ENCODE measurements around the gene WHRN.

Gene WHRN

DNA sequence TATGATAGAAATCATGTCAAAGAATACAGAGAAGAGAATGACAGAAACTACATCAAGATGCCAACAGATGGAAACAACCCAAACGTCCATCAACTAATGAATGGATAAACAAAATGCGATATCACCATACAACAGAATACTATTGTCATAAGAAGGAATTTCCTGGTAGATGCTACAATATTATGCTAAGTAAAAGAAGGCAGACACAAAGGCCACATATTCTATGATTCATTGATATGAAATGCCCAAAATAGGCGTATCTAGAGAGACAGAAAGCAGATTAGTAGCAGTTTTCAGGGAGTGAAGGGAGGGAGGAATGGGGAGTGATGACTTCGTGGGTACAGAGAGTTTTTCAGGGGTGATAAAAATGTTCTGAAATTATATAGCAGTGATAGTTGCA, 59.2 kb downstream of the WHRN start:
- DNase-seq, result no peak

DNA sequence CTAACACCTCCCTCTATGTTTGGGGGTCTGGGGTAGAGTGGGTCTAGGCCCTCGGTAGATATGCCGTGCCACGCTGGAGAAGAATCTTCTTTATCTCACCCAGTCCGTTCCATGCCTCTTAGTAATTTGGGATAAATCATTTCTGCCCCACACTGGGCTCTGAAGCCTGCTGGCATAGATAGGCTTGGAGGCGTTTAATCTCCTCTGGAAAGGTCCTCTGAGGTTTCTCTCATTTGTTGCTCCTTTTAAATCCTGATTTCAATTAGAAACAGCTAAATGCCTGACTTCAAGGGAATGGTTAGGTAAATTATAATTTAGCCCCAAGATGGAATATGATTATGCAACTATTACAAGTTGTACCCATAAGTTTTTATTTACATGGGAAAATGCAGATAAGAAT, 59.7 kb downstream of the WHRN start:
- DNase-seq, result no peak

DNA sequence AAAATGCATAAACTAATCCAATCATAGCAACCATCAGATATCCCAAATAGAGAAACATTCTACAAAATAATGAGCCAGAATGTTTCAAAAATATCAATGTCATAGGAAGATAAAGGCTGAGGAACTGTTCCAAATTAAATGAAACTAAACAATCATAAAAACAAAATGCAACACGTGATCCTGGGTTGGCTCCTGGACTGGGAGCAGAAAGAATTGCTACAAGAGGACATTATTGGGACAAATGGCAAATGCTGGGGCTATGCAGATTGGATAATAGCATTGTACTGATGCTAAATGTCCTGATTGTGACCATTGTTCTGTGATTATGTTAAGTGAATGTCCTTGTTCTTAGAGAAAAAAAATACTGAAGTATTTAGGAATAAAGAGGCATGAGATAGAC, 63.3 kb downstream of the WHRN start:
- DNase-seq, result no peak

DNA sequence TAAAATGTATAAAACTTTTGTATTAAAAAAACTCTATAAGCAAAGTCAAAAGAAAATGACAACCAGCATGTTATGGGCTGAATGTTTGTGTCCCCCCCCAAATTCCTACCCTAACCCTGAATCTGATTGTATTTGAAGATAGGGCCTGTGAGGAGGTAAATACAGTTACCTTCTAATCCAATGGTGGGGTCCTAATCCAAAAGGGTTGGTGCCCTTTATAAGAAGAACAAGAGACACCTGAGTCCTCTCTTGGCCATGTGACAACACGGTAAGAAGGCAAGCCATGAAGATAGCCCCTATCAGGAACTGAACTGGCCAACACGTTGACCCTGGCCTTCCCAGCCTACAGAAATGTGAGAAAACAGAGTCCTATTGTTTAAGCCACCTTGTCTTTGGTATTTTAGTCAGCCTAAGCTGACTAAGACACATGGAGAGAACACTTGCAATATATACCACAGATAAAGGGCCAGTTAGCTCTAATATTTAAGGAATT, 67.8 kb downstream of the WHRN start:
- DNase-seq, result no peak

DNA sequence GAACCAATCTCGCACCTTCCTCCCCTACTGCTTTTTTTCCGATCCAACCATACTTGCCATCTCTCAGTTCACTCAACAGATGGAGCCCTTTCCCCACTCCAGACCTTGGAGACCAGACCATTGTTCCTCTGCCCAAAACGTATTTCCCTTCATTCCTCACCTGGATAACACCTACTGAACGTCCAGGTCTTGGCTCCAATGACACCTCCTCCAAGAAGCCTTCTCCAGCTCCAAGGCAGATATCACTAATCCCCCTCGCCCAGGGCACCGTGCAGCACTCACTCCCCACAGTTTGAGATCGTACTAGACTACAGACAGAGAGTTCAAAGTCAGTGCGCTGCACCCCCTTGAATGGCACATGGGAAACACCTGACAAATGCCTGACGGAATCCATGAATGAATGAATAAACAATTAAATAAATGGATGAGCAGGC, 70.4 kb downstream of the WHRN start:
- peak; percentile 10 for DNase-seq

DNA sequence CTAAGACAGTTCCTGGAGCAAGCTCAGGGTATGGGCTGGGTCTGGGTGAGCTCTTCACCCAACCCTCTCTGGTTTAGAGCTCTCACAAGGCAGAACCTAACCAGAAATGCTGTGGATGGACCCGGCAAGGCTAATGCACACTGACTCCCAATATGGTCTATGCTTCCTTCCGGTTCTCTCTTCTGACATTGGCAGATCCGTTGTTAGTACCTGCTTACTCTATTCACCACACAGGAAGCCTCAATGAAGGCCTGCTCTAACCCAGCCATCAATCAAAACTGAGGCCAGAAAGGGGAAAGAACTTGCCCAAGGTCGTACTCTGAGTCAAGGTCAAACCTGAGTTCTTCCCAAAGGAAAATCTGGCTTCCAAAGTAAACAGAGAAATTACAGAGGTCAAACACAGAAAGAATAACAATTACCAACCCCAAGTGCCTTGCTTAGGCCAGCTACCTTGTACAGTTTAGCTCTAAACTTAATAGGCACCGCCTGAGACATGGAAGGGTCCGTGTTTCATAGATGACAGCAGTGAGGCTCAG, 71.5 kb downstream of the WHRN start:
- DNase-seq, result no peak

DNA sequence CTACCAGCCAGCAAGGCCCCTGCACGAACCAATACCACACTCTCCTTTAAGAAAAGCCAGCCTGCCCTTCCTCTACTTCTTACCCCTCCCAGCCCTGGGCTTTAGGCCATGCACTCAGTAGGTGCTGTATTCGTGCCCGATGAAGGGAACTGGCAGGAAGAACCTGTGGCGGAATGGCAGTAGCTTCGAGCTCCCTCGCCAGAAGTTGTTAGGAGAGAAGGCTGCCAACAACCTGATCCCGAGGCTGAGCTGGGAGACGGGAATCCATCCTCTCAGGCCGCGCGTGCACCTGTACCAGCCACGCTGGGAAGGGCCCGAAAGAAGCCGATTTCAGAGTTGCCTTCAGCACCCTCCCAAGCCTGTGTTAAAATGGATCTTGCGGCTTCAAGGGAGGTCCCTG, 72.2 kb downstream of the WHRN start:
- DNase-seq, result no peak

DNA sequence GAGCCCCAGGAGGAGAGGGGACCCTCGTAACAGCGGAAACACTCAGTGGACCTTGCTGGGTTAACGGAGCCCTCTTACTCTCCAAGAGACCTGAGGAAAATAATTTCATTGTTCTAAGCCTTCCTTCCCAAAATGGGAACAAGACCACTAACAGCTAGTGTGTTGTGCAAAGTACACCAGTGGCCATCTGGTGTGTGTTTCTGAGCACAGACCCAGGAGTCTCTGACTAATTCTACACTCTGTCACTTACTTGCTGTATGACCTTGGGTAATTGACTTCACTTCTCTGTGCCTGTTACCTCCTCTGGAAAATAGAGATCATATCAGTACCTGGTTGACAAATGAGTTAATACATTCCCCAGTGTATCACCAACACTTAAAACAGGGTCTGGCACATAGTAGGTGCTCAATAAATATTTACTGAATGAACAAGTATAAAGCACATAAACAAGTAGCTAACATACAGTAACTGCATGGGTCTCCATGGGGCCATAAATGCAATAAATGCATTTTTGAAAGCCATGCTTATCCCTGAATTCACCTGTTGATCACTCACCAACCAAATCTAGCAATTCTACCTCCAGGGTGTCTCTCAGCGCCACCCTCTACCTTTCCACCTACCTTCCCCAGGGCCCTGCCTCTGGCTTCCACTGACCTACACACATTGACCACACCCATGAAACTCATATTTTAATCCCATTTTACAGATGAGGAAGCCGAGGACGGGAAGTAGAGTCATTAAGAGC, 72.8 kb downstream of the WHRN start:
- DNase-seq, result no peak

DNA sequence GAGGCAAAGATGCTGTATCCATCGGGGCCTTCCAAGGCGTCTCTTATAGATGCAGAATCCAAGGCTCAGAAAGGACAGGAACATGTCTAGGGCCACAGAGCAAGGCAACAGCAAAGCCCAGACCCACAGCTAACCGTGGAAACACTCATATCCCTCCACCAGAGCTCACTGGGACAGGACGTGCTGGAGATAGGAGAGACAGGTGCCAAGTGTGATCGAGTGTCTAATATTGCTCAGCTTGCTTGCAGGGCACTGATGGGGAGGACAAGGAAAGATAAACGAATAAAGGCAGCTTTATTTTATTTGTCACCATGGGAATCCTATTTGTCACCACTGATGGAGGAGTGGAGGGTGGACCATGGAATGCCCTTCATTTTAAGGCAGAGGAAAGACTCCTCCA, 73.5 kb downstream of the WHRN start:
- no peak for DNase-seq

DNA sequence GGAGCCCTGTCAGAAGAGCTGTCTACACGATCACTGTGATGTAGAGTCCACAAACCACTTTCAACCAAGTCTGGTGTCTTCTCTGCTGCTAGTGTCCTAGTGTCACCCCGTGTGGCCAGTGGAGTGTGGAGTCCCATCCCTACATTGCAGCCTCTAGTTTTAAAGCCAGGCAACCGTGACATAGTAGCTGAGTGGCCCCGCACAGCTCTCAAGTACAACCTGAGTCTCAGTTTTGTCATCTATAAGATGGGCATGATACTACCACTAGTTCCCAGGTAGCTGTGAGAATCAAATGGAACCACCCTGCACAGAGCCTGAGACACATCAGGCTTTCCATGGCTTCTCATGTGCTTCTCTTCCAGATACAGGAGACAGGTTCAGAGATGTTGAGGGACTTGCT, 74.3 kb downstream of the WHRN start:
- DNase-seq, result no peak

DNA sequence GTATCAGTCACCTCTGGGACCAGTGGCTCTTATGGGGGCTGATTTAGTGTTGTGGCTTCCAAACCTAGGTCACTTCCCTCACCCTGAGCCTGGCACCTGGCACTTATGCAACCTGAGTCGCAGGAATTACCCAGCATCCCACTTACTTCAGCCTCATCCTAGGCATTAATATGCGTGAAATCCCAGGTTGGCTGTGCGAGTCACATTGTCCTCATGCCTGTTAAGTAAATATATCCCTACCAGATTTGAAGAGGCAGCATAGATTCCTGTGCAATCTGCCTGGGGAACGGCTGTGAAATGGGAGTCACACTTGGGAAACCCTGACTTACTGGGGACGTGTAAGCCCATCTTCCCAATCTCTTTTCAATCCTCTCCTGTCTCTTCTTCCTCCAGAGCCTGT, 74.8 kb downstream of the WHRN start:
- peak; percentile 85 for DNase-seq

DNA sequence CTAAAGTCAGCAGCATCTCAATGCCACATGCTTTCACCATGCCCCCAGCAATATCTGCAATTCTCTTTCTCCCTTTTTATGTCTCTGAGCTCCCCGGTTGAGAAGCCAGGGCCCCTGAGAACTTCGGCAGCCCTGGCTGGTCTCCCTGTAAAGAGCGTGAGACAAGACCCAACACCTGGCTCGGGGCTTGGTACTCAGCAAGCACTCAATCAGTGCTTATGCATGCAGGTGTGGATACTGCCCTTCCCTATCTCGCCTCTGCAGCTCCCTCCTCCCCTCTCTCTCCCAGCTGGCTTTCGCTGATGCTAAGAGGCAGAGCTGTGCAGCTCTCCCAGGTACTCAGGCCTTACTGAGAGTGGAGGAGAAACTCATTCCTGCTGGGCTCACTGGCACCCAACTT, 75.8 kb downstream of the WHRN start:
- peak; percentile 78 for DNase-seq

DNA sequence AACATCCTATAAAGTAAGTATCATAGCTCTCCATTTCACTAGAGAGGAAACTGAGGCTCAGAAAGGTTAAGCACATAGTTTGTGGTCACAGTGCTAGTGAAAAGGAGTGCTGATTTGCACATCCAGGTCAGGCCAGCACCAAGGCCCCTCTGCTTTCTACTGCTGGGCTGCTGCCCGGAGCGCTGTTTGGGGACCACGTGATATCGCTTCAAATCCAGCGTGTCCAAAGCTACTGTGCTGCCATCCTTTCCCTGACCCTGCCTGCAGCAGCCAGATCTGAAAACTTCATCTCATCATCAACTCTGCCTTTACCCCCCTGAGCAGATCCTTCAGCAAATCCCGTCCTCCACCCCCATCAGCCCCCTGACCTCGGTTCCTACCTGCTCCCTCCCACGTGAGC, 76.8 kb downstream of the WHRN start:
- no peak for DNase-seq

DNA sequence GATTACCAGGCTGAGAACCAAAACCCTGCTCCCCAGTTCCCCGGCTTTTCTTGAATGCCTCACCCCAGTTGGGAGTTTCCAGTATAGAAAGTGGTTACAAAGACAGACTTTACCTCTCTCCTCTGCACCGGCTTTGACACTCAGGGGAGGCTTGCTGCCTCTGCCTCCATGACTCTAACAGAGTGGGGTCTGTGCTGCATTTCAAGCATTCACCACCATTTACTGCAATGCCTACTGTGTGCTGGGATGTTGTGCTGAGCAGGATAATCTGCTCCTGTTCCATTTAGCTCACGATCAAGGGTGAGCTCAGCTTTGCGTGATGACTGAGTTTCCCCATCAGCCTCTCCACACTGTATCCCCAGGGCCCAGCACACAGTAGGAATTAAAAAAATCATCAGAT, 77.6 kb downstream of the WHRN start:
- DNase-seq, result no peak

DNA sequence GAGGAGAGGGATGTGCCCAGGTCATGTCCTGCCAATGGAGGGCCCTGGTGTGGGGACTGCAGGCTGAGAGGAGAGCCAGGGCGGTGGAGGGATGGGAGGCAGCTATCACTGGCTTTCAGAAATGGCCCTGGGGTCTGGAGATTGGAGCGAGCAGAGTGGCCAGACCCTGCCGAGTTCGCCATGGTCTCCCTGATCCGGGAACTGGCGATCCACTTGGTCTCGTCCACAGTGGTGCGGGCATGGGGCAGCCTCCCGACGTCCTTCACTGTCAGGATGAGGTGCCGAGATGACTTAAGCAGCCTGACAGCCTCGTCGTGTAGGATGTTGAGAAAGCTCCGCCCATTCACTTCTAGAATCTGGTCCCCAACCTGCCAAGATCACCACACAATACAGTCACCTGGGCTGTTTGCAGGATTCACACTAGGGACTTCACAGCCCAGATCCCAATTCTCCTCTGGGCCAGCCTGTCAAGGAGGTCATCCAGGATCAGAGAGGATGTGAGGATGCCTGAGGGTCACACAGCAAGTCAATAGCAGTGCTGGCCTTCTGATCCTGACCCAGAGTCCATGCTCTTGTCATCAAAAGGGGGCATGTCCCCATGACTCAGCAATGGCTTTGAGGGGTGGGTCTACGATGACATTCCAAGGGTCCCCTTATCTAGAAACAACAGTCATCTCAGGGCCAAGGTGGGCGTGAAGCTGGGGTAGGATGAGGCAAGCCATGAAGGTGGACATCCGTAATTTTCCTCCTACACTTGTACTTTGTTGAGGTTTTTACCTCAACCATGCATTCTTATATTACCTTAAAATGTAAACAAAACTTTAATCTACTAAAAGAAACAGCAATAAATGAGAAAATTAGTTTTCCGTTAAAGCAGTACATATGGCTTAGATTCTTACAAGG, 79.0 kb downstream of the WHRN start:
- DNase-seq, result no peak

DNA sequence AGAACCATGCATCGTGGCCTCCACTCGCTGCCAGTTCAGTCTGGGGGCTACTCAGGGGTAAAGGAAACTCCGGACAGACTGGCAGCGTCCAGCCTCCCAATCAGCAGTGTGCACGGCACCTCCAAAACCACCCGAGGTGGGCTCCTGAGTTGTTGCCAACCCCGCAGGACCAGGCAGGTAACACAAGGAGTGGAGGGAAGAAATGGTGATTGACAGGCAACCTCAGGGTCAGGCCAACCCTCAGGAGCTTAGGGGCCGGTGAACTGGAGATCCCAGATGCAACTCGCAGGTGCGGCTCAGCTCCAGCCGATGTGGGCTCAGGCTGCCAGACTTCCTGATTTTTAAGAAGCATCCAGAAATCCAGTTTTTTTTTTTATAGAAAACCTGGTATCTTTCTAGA, 80.1 kb downstream of the WHRN start:
- DNase-seq, result no peak

DNA sequence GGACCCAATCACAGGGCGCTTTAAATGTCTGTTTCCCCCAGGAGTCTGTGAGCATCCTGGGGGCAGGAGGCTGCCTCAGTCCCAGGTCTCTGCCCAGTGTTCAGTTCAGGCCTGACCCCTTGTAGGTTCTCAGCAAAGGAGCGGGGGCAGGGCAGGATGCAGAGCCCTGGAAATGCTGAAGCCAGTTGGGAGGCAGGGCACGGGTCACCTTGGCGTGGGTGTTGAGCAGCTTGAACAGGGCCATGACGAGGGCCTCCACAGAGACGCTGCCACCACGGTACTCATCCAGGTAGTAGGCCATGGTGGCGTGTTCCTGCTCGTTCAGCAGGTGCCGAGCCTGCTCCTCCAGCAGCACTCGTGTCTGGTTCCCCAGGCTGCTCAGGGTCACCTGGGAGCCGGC, 81.1 kb downstream of the WHRN start:
- DNase-seq, result peak; percentile 20

DNA sequence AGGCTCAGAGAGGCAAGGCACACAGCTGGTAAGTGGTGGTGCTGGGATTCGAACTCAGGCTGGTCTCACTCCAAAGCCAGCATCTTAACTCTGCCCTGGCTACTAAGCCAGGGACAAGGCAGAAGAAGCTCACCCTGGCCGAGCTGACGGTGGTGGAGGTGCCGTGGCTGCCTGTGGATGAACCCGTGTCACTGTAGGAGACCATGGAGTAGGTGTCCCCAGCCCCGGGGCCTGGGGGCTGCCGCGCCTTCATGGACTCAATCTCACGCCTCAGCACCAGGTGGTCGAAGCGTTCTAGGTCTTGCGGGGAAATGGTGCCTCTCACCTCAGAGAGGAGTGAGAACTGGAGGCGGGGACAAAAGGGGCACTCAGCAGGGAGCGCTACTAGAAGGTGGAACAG, 82.1 kb downstream of the WHRN start:
- DNase-seq, result no peak

DNA sequence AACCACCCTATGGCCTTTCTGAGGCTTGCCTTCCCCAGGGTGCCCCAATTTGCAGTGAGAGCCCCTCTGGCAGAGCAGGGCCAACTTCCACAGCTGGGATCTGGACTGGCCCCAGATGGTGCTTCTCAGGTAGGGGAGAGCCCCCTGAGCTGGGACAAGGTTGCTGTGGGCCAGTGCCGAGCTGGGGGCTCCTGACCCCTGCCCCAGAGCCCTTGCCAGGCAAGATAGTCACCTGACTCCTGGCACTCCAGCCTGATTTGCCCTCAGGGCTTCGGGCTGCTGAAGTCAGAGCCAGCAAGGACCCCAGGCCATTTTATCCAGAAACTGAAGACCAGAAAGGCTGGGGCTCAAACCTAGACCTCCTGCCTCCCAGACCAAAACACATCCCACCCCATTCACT, 84.1 kb downstream of the WHRN start:
- no peak for DNase-seq

DNA sequence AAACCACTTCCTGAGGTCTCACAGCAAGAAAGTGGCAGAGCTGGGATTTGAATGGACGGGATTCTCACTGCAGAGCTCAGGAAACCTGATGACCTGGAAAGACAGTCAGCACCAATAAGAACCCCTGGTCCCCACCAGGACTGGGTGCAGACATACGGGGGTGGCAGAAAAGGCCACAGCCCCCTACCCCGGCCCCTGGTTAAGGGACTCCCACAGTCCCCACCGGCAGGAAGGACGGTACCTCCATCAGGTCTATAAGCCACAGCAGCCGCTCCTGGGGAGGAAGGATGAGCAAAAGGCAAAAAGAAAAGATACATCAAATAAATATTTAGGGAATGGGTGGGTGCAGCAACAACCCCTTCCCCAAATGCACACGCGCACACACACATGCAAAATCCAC, 85.5 kb downstream of the WHRN start:
- DNase-seq, result no peak

DNA sequence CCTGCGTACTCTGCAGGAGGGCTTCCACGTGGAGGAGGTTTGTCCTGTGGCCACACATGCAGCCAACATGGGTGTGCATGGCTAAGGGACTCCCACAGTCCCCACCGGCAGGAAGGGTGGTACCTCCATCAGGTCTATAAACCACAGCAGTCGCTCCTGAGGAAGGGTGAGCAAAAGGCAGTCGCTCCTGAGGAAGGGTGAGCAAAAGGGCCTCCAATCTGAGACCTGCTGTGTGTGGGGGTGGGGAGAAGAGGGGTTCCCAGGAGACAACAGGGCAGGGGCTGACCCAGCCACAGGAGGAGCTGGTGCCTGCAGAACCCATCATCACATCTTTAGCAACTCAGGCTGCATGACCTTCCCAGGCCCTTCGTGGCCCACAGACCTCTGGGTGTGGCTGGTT, 87.2 kb downstream of the WHRN start:
- no peak for DNase-seq

DNA sequence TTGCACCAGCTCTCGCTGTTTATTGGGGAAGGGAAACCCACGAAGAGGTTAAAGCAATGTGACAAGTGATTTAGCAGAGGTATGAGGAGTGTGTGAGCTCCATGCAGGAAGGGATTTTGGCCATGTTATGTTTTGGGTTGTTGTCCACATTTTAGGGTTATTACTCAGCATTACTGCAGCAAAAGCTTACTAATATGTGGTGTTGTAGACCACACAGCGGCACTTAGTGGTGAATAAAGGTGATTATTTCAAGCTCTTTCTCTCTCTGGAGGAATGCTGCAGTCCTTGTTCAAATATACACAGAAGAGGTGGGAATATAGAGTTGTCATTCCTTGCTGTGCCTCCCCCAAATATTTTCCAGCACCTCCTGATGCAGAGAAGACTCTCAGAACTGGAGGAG, 87.8 kb downstream of the WHRN start:
- no peak for DNase-seq

DNA sequence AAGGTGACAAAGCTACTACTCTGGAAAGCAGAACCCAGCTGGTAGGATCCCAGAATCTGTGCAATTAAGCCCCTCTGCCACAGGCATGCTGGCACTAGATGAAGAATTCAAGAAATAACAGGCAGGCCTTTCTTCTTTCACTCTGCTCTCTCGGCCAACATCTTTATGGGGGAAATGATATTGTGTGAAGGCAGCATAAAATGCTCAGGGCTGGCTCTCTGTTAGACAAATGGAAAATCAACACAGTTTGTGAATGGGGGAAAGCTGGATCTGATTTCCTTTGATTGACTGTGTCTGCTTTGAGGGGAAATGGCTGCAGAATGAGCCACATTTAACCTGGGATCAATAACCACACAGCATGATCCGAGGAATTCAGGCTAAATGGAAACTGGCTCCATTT, 88.4 kb downstream of the WHRN start:
- DNase-seq, result no peak

DNA sequence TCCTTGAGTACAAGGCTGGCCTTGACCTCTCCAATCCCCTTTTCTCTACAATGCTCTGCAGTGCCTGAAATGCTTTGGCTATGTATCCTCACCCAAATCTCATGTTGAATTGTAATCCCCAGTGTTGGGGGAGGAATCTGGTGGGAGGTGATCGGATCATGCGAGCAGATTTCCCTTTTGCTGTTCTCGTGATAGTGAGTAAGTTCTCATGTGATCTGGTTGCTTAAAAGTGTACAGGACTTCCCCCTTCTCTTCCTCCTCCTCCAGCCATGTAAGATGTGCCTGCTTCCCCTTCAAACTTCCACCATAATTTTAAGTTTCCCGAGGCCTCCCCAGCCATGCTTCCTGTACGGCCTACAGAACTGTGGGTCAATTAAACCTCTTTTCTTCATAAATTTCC, 89.0 kb downstream of the WHRN start:
- DNase-seq, result no peak
